OCI-LY1 (cell line): ENCODE measurements around the gene RAB19.

ENCODE experiments used
- EZH2 ChIP-seq: fragments of 200-600 bp; sonication (generic), shearing (Covaris generic); IDR thresholded peaks from 2 replicates; pipeline ENCODE4 v1.8.0; 2017; ENCODE audit warnings: borderline replicate concordance, mixed run types, mild to moderate bottlenecking, antibody characterized with exemption, low read length, moderate library complexity, mixed read lengths
- TF ChIP-seq, protein P1 (sequence below): fragments of 200-600 bp; sonication (generic), shearing (Covaris generic); IDR thresholded peaks from 2 replicates; pipeline ENCODE4 v1.5.1; 2017; ENCODE audit warnings: mild to moderate bottlenecking, antibody characterized with exemption, low read length, moderate library complexity, mixed read lengths

DNA sequence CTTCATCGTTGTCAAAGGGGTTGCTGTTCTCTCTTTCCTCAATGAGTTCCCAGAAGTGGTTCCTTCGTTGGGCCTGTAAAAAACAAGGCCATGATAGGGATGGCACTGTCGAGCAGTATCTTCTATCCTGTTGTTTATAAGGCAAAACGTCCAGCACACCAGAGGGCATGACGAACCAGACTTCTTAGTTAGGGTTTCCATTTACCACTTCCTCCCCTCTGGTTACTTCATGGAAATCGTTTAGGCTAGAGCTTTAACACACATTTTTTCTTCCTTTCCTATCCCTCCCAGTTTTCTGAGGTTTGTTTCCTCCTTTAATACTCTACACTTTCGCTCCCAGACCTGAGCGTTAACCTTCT is 50.8 kb downstream of the RAB19 start:
- TF ChIP-seq, protein P1, sequence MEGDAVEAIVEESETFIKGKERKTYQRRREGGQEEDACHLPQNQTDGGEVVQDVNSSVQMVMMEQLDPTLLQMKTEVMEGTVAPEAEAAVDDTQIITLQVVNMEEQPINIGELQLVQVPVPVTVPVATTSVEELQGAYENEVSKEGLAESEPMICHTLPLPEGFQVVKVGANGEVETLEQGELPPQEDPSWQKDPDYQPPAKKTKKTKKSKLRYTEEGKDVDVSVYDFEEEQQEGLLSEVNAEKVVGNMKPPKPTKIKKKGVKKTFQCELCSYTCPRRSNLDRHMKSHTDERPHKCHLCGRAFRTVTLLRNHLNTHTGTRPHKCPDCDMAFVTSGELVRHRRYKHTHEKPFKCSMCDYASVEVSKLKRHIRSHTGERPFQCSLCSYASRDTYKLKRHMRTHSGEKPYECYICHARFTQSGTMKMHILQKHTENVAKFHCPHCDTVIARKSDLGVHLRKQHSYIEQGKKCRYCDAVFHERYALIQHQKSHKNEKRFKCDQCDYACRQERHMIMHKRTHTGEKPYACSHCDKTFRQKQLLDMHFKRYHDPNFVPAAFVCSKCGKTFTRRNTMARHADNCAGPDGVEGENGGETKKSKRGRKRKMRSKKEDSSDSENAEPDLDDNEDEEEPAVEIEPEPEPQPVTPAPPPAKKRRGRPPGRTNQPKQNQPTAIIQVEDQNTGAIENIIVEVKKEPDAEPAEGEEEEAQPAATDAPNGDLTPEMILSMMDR = no peak
- TF ChIP-seq EZH2 = no peak
